ENCODE data around the gene RWDD4.

DNA sequence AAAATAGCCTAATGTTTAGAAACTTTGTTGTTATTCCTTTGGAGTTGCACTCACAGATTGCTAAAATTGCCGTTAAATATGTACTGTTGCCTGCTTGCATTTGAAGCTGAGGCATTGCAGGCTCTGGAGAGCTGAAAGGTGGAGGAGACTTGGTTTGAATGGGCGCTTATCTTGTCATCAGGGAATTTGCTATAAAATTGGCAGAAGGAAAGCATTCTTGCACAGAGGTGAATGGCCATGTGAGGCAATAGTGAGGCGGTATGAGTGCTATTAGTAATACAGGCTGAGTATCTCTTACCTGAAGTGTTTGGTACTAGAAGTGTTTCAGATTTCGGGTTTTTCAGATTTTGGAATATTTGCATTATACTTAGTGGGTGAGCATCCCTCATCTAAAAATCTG lies 41.4 kb upstream of the RWDD4 start:
- no peak for TF ChIP-seq CTCF (conservative IDR thresholded peaks at IDR 0.05; ENCODE audit: low read length)
- TF ChIP-seq EZH2phosphoT487 (IDR thresholded peaks at IDR 0.05; ENCODE audit: borderline replicate concordance, low read depth, low read length): no peak
